OCI-LY1 (cell line): Measurements from ENCODE around the gene BBS4.

Experiments used
- EZH2 ChIP-seq: fragments of 200-600 bp; sonication (generic), shearing (Covaris generic); IDR thresholded peaks from 2 replicates; pipeline ENCODE4 v1.8.0; 2017; ENCODE audit warnings: borderline replicate concordance, mixed run types, mild to moderate bottlenecking, antibody characterized with exemption, low read length, moderate library complexity, mixed read lengths
- TF ChIP-seq, protein P1 (sequence below): fragments of 200-600 bp; sonication (generic), shearing (Covaris generic); IDR thresholded peaks from 2 replicates; pipeline ENCODE4 v1.5.1; 2017; ENCODE audit warnings: mild to moderate bottlenecking, antibody characterized with exemption, low read length, moderate library complexity, mixed read lengths

DNA sequence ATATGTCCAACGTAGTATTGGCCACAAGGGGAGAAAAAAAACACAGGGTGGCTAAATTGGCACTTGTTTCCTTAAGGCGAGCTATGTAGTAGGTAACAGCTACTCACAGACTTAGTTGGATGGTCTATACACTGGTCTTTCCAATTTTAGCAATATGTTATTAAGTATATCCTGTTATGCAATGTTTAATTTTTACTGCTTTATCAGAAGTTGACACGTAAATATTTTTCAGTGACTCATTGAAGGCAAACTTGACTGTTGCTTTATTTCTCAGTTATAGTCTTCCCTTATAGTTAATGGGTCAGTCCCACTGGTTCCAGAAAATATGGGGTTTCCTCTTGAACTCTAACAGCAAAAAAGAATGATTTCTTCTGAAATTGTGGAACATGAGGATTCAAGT lies 51.1 kb downstream of the BBS4 start:
- TF ChIP-seq, protein P1, sequence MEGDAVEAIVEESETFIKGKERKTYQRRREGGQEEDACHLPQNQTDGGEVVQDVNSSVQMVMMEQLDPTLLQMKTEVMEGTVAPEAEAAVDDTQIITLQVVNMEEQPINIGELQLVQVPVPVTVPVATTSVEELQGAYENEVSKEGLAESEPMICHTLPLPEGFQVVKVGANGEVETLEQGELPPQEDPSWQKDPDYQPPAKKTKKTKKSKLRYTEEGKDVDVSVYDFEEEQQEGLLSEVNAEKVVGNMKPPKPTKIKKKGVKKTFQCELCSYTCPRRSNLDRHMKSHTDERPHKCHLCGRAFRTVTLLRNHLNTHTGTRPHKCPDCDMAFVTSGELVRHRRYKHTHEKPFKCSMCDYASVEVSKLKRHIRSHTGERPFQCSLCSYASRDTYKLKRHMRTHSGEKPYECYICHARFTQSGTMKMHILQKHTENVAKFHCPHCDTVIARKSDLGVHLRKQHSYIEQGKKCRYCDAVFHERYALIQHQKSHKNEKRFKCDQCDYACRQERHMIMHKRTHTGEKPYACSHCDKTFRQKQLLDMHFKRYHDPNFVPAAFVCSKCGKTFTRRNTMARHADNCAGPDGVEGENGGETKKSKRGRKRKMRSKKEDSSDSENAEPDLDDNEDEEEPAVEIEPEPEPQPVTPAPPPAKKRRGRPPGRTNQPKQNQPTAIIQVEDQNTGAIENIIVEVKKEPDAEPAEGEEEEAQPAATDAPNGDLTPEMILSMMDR: no peak
- no peak for TF ChIP-seq EZH2
